Endothelial cell of umbilical vein (primary cell): ENCODE measurements around the gene CASK.

ENCODE experiments used
- EZH2 ChIP-seq: IDR thresholded peaks from 2 replicates; pipeline ENCODE4 v1.6.1; 2012; ENCODE audit warnings: borderline replicate concordance, low read depth, mild to moderate bottlenecking, moderate library complexity, low read length, inconsistent platforms; ENCODE audit not compliant: severe bottlenecking
- FOS ChIP-seq: IDR thresholded peaks from 2 replicates; pipeline ENCODE4 v1.6.1; 2011; ENCODE audit warnings: mild to moderate bottlenecking, low read length, moderate library complexity, borderline replicate concordance; ENCODE audit not compliant: insufficient read depth
- POLR2A ChIP-seq: IDR thresholded peaks from 2 replicates; pipeline ENCODE4 v1.6.1; 2012; ENCODE audit warnings: low read depth, mild to moderate bottlenecking, control low read depth, low read length
- POLR2AphosphoS5 ChIP-seq: IDR thresholded peaks from 2 replicates; pipeline ENCODE4 v1.6.1; 2012; ENCODE audit warnings: low read depth, mild to moderate bottlenecking, control low read depth, low read length, moderate library complexity; ENCODE audit not compliant: insufficient read depth
- TF ChIP-seq, protein P1 (sequence below), 2 donors: IDR thresholded peaks; 1 replicate in 1 of 2; 2 replicates in 1 of 2; pipeline ENCODE4 v1.5.1; 2011; ENCODE audit warnings: low read length in 2 of 2, mild to moderate bottlenecking in 2 of 2, moderate library complexity in 2 of 2, control low read depth in 1 of 2, inconsistent platforms in 1 of 2, low read depth in 1 of 2; ENCODE audit not compliant: insufficient read depth in 1 of 2; ENCODE audit errors: extremely low read depth in 1 of 2
- TF ChIP-seq, protein P2 (sequence below): IDR thresholded peaks from 2 replicates; pipeline ENCODE4 v1.6.1; 2011; ENCODE audit not compliant: insufficient read depth, insufficient read length

DNA sequence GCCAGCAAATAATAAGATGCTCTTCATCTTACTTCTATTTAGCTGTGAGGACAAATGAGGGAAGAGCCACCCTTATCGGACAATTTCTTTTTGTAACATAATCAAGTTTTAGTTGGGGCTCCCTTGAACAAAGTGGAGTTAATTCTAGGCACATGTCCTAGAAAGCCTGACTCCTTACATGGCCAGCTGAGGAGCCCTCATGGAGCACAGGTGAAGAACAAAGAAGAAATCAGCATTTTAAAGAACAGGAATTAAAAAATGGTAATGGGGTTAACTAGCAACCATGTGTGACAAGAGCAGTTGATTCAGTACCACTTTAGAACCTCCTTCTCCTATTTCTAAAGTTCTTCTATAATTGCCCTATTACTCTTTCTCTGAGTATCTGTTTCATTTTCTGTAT is 183.5 kb downstream of the CASK start:
- TF ChIP-seq, protein P1, sequence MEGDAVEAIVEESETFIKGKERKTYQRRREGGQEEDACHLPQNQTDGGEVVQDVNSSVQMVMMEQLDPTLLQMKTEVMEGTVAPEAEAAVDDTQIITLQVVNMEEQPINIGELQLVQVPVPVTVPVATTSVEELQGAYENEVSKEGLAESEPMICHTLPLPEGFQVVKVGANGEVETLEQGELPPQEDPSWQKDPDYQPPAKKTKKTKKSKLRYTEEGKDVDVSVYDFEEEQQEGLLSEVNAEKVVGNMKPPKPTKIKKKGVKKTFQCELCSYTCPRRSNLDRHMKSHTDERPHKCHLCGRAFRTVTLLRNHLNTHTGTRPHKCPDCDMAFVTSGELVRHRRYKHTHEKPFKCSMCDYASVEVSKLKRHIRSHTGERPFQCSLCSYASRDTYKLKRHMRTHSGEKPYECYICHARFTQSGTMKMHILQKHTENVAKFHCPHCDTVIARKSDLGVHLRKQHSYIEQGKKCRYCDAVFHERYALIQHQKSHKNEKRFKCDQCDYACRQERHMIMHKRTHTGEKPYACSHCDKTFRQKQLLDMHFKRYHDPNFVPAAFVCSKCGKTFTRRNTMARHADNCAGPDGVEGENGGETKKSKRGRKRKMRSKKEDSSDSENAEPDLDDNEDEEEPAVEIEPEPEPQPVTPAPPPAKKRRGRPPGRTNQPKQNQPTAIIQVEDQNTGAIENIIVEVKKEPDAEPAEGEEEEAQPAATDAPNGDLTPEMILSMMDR (IDR thresholded peaks at IDR 0.05; ENCODE audit: extremely low read depth in 1 of 2, insufficient read depth in 1 of 2, low read depth in 1 of 2, low read length in 2 of 2) = no peak
- TF ChIP-seq POLR2AphosphoS5 (no peak), POLR2A (no peak), FOS (no peak), EZH2 (no peak)
- TF ChIP-seq, protein P2, sequence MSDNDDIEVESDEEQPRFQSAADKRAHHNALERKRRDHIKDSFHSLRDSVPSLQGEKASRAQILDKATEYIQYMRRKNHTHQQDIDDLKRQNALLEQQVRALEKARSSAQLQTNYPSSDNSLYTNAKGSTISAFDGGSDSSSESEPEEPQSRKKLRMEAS = no peak
